K562 (cell line): ENCODE results near the gene TAS2R4. TPM values are rescaled to one million over a fixed set of nuclear protein-coding genes. Genes with fewer than 3 reads are reported as not detected.

Experiments used
- ATAC-seq: fragments of 200-7000 bp; cut with Tn5 transposase; 3 replicates; pipeline ENCODE4 v1.9.1; 2020; ENCODE audit warnings: moderate library complexity
- BruUV-seq: library from RNA; stranded (reverse); fragments of 400-500 nt; replicated peaks from 2 replicates; lab custom pipeline; 2021; lab: Mats Ljungman, UMichigan
- CTCF ChIA-PET: fragments of 300-600 bp; formaldehyde crosslinking; extraction: SDS; loops from one replicate; lab custom pipeline; 2021; ENCODE audit warnings: low intra/inter-chr PET ratio; lab: Yijun Ruan, JAX
- POLR2A ChIA-PET: fragments of 300-600, 350-650 bp; sonication (Branson Sonifier 250); formaldehyde crosslinking; extraction: SDS; loops from one replicate; lab custom pipeline; 2021; ENCODE audit warnings: antibody characterized with exemption, inconsistent platforms; lab: Yijun Ruan, JAX
- DNase-seq, 4 experiments: peaks; one replicate each; pipeline versions ENCODE4 v3.0.0 to v3.0.0-alpha.2; 2011 to 2018; ENCODE audit warnings: low spot score in 3 of 4, mixed read lengths in 3 of 4; ENCODE audit errors: extremely low read depth in 1 of 4
- FAIRE-seq: peaks from 2 replicates; lab custom pipeline; 2011; peaks lifted over from hg19 to GRCh38; lab: Jason Lieb, UNC
- H2AFZ ChIP-seq: 2 replicates; pipeline ENCODE4 v1.6.0; 2011; ENCODE audit warnings: low read depth, low read length, control low read depth, inconsistent platforms
- H3K27ac ChIP-seq: fragments of 200-600 bp; 3 replicates; pipeline ENCODE4 v1.8.0; 2011; ENCODE audit warnings: low read depth, mild to moderate bottlenecking, control low read depth, inconsistent platforms, low read length, moderate library complexity, mixed read lengths; ENCODE audit errors: extremely low read depth
- H3K27me3 ChIP-seq, 2 experiments: fragments of 300-600 bp in 1 of 2; 2 replicates in 1 of 2; 3 replicates in 1 of 2; pipeline versions ENCODE4 v1.6.0 to v1.8.0; 2011; ENCODE audit warnings: inconsistent platforms in 2 of 2, low read length in 2 of 2, mild to moderate bottlenecking in 1 of 2, mixed read lengths in 1 of 2, moderate library complexity in 1 of 2; ENCODE audit not compliant: control insufficient read depth in 2 of 2, insufficient read depth in 2 of 2
- H3K36me3 ChIP-seq: fragments of 300-600 bp; 3 replicates; pipeline ENCODE4 v1.8.0; 2011; ENCODE audit warnings: mild to moderate bottlenecking, low read length, inconsistent platforms; ENCODE audit not compliant: control insufficient read depth, insufficient read depth
- H3K4me1 ChIP-seq, 2 experiments: fragments of 200-600 bp in 1 of 2; replicated peaks in 1 of 2; 2 replicates in 1 of 2; 3 replicates in 1 of 2; pipeline versions ENCODE4 v1.5.1 to v1.8.0; 2011; ENCODE audit warnings: inconsistent platforms in 2 of 2, low read length in 2 of 2, mild to moderate bottlenecking in 1 of 2, mixed read lengths in 1 of 2, moderate library complexity in 1 of 2; ENCODE audit not compliant: control insufficient read depth in 2 of 2, insufficient read depth in 2 of 2
- H3K4me2 ChIP-seq: 2 replicates; pipeline ENCODE4 v1.6.1; 2011; ENCODE audit warnings: low read length, control low read depth, inconsistent platforms, mixed read lengths; ENCODE audit not compliant: insufficient read depth
- H3K4me3 ChIP-seq: fragments of 200-600 bp; sonication (generic), shearing (Covaris generic); 2 replicates; pipeline ENCODE4 v1.5.1; 2016; ENCODE audit warnings: control low read depth, inconsistent platforms
- H3K79me2 ChIP-seq: fragments of 200-600 bp; 3 replicates; pipeline ENCODE4 v1.8.0; 2011; ENCODE audit warnings: low read length, inconsistent platforms; ENCODE audit not compliant: control insufficient read depth, insufficient read depth
- H3K9ac ChIP-seq, 2 experiments: 2 replicates each; pipeline versions ENCODE4 v1.6.0 to v1.6.1; 2011; ENCODE audit warnings: low read depth in 2 of 2, low read length in 2 of 2, control low read depth in 1 of 2, inconsistent platforms in 1 of 2, mild to moderate bottlenecking in 1 of 2, mixed read lengths in 1 of 2; ENCODE audit not compliant: insufficient read depth in 1 of 2
- H3K9me1 ChIP-seq: one replicate; pipeline ENCODE4 v1.6.0; 2011; ENCODE audit warnings: inconsistent platforms, mild to moderate bottlenecking, low read length, moderate library complexity; ENCODE audit not compliant: control insufficient read depth, insufficient read depth
- H3K9me3 ChIP-seq: replicated peaks from 2 replicates; pipeline ENCODE4 v1.5.1; 2011; ENCODE audit warnings: low read depth, low read length, inconsistent platforms; ENCODE audit not compliant: control insufficient read depth, insufficient read depth
- H4K20me1 ChIP-seq: replicated peaks from 2 replicates; pipeline ENCODE4 v1.6.1; 2011; ENCODE audit warnings: low read length, inconsistent platforms, mixed read lengths; ENCODE audit not compliant: control insufficient read depth, insufficient read depth
- CBX1 ChIP-seq: sonication (generic); IDR thresholded peaks from 2 replicates; pipeline ENCODE4 v1.6.1; 2016; ENCODE audit warnings: antibody characterized with exemption, low read depth, mild to moderate bottlenecking
- DDX20 ChIP-seq: fragments of 450-650 bp; IDR thresholded peaks from 2 replicates; pipeline ENCODE4 v1.6.1; 2016; ENCODE audit warnings: missing genetic modification characterization, low read depth, mild to moderate bottlenecking, missing compliant biosample characterization, moderate library complexity
- DIDO1 ChIP-seq: fragments of 450-650 bp; IDR thresholded peaks from 2 replicates; pipeline ENCODE4 v1.6.1; 2016; ENCODE audit warnings: low read depth, missing biosample characterization, missing genetic modification characterization
- FOXA1 ChIP-seq: fragments of 450-650 bp; IDR thresholded peaks from 2 replicates; pipeline ENCODE4 v1.6.1; 2016; ENCODE audit warnings: mild to moderate bottlenecking, borderline replicate concordance
- HCFC1 ChIP-seq: IDR thresholded peaks from 2 replicates; pipeline ENCODE4 v1.6.1; 2012; ENCODE audit warnings: low read depth, low read length, improper control_type of control experiment
- KLF6 ChIP-seq: fragments of 250-450 bp; sonication (Bioruptor Pico); IDR thresholded peaks from 2 replicates; pipeline ENCODE4 v1.4.0; 2020; ENCODE audit warnings: mild to moderate bottlenecking, moderate library complexity, borderline replicate concordance
- MAFF ChIP-seq: IDR thresholded peaks from 2 replicates; pipeline ENCODE4 v1.6.1; 2012; ENCODE audit warnings: low read length, improper control_type of control experiment
- NFATC3 ChIP-seq: fragments of 450-650 bp; IDR thresholded peaks from 2 replicates; pipeline ENCODE4 v1.6.1; 2017; ENCODE audit warnings: mild to moderate bottlenecking
- POLR2A ChIP-seq: fragments of 450-650 bp; conservative IDR thresholded peaks from 2 replicates; pipeline ENCODE4 v1.6.1; 2016
- POLR2G ChIP-seq: fragments of 200-400 bp; formaldehyde crosslinking; IDR thresholded peaks from 2 replicates; pipeline ENCODE4 v1.6.1; 2017; ENCODE audit warnings: low read depth, mild to moderate bottlenecking, antibody characterized with exemption, low read length, moderate library complexity
- RFX1 ChIP-seq: fragments of 450-650 bp; IDR thresholded peaks from 2 replicates; pipeline ENCODE4 v1.6.1; 2016; ENCODE audit warnings: mild to moderate bottlenecking, moderate library complexity
- SAFB2 ChIP-seq: fragments of 200-400 bp; formaldehyde crosslinking; IDR thresholded peaks from 2 replicates; pipeline ENCODE4 v1.6.1; 2018; ENCODE audit warnings: borderline replicate concordance, low read length, low read depth, moderate library complexity; ENCODE audit not compliant: severe bottlenecking
- TGIF2 ChIP-seq: sonication (generic); formaldehyde crosslinking; IDR thresholded peaks from 2 replicates; pipeline ENCODE4 v1.8.1; 2022; ENCODE audit warnings: mild to moderate bottlenecking, missing genetic modification reagents, moderate library complexity
- U2AF1 ChIP-seq: fragments of 200-400 bp; formaldehyde crosslinking; optimal IDR thresholded peaks from 2 replicates; pipeline ENCODE3; 2017; ENCODE audit warnings: mild to moderate bottlenecking, low read depth, low read length, moderate library complexity
- ZNF436 ChIP-seq: fragments of 250-450, 450-650 bp; sonication (Bioruptor Pico); formaldehyde crosslinking; IDR thresholded peaks from 2 replicates; pipeline ENCODE4 v1.7.0; 2020; ENCODE audit warnings: mild to moderate bottlenecking
- ZNF75A ChIP-seq: fragments of 450-650 bp; formaldehyde crosslinking; IDR thresholded peaks from 2 replicates; pipeline ENCODE4 v1.4.0; 2020; ENCODE audit warnings: mild to moderate bottlenecking
- ZNF766 ChIP-seq: fragments of 200-800 bp; sonication (Bioruptor generic); conservative IDR thresholded peaks from 2 replicates; pipeline ENCODE4 v1.6.1; 2016; ENCODE audit warnings: missing genetic modification characterization, missing compliant biosample characterization
- WGBS: fragments of 100-300 bp; shearing (Covaris generic); methylation state at CpG from one replicate; pipeline ENCODE4 v1.1.6; 2016; ENCODE audit warnings: low coverage, mixed read lengths; ENCODE audit not compliant: insufficient coverage; ENCODE audit errors: missing lambda C conversion rate; 5-methylcytosine and 5-hydroxymethylcytosine counted together
- in situ Hi-C: fragments of 300-500 bp; cut with MboI; formaldehyde crosslinking; loops from 4 replicates; pipeline ENCODE4 v1.15.0; 2018; ENCODE audit warnings: inconsistent platforms, mixed read lengths
- intact Hi-C: fragments of 100-400 bp; cut with micrococcal nuclease; formaldehyde crosslinking; loops from 2 replicates; pipeline ENCODE4 v1.14.2; 2022
- polyA plus RNA-seq, 8 experiments: library from polyadenylated mRNA; depleted of rRNA in 4 of 8; stranded (reverse) in 5 of 8; unstranded in 3 of 8; fragments of >200 nt; fragmentation: Nextera tagmentation in 2 of 8; fragmentation: Illumina TruSeq in 1 of 8; extraction: Ambion mirVana in 2 of 8; extraction: Trizol in 1 of 8; gene quantifications; 2 replicates each; pipeline versions ENCODE4 v1.2.1 to v1.2.3, GENCODE V29; 2011 to 2014; ENCODE audit warnings: inconsistent platforms in 1 of 8, missing spikeins in 1 of 8
- total RNA-seq, 7 experiments: library from RNA; depleted of rRNA in 6 of 7; stranded (reverse); fragments of >200 nt in 6 of 7; fragmentation: Illumina TruSeq in 2 of 7; extraction: Trizol in 2 of 7; gene quantifications; 2 replicates each; pipeline versions ENCODE4 v1.2.1 to v1.2.3, GENCODE V29; 2011 to 2021; ENCODE audit warnings: low replicate concordance in 1 of 7
- TF ChIP-seq, protein P1 (sequence below): fragments of 450-650 bp; IDR thresholded peaks from 2 replicates; pipeline ENCODE4 v1.6.1; 2016; ENCODE audit warnings: low read depth

TAS2R4 gene
- total and polyA plus RNA-seq, 9 of the 15 experiments (the other 6 are each of a cell fraction or from before 2014, with no cell fraction given): 0.04 to 2.1 (median 0.68) TPM

DNA sequence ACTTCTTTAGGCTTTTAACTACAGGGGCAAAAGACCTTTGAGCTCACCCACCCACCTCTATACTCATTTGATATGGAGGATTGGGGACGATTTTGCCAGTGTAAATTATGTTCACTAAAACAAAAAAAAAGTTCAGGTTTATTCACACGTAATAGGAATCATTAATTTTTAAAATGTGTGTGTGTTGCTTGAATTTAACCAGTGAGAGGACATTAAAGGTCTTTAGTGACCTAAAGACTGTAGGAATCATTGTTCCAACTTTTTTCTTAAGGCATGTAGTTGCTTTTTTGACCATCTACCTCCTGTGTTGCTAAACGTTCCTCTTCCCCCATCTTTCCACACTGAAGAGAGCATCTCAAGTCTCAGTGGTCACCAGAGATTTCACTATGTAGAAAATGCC lies 37.2 kb upstream of the TAS2R4 start:
- Histone ChIP-seq H3K27ac (peak overlapping the region; percentile 89; the same call in 2 of the 3 replicates), H3K4me1 (peaks cover 5 to 12% of the 10 kb centered on the region in 2 experiments; a peak in 4 of 5 replicates), H3K9ac (peak overlapping the region in 1 of 2 experiments; percentile 84; a peak in 3 of 4 replicates), H3K4me3 (peak overlapping the region; percentile 65), H3K4me2 (peak overlapping the region; percentile 98), H3K79me2 (peaks cover 41% of the 10 kb centered on the region), H3K27me3 (no peaks in the 10 kb centered on the region), H2AFZ (no peak overlapping the region), H3K9me1 (no peaks in the 10 kb centered on the region), H3K36me3 (peaks cover 50% of the 10 kb centered on the region), H3K9me3 (no peaks in the 10 kb centered on the region), H4K20me1 (no peaks in the 10 kb centered on the region)
- ATAC-seq (no peak), FAIRE-seq (no peak), DNase-seq (no peak)
- CTCF ChIA-PET: no interaction called here
- in situ Hi-C loops: no loop called here
- WGBS: 15% methylated on average over 3 of the region's 3 CpGs
- intact Hi-C loops: loop anchor here (5.0 kb wide), 1 partner anchor 187 kb away; the partner anchor contains the start of gene AGK
- no TSS peak for BruUV-seq
- POLR2A ChIA-PET: interaction anchor here (0.7 to 3.0 kb wide), 5 partner anchors 11 to 24 kb away, joined by 3 to 30 read pairs (median 3); partner anchors contain the start of gene TAS2R3
- TF ChIP-seq MAFF (no peak), DDX20 (tag) (no peak), HCFC1 (no peak), CBX1 (no peak), ZNF766 (CRISPR knock-in tag) (no peak), POLR2G (0 out of 2 replicates have a peak, but pooled peaks have one; percentile 18), POLR2A (peak; percentile 3; the same call in 1 of the 2 replicates), ZNF75A (no peak), SAFB2 (no peak), NFATC3 (no peak), ZNF436 (CRISPR knock-in tag) (no peak), U2AF1 (peak; percentile 42), DIDO1 (tag) (no peak), TGIF2 (no peak), KLF6 (CRISPR knock-in tag) (no peak), RFX1 (0 out of 2 replicates have a peak, but pooled peaks have one; percentile 2), FOXA1 (no peak)
- TF ChIP-seq, protein P1, sequence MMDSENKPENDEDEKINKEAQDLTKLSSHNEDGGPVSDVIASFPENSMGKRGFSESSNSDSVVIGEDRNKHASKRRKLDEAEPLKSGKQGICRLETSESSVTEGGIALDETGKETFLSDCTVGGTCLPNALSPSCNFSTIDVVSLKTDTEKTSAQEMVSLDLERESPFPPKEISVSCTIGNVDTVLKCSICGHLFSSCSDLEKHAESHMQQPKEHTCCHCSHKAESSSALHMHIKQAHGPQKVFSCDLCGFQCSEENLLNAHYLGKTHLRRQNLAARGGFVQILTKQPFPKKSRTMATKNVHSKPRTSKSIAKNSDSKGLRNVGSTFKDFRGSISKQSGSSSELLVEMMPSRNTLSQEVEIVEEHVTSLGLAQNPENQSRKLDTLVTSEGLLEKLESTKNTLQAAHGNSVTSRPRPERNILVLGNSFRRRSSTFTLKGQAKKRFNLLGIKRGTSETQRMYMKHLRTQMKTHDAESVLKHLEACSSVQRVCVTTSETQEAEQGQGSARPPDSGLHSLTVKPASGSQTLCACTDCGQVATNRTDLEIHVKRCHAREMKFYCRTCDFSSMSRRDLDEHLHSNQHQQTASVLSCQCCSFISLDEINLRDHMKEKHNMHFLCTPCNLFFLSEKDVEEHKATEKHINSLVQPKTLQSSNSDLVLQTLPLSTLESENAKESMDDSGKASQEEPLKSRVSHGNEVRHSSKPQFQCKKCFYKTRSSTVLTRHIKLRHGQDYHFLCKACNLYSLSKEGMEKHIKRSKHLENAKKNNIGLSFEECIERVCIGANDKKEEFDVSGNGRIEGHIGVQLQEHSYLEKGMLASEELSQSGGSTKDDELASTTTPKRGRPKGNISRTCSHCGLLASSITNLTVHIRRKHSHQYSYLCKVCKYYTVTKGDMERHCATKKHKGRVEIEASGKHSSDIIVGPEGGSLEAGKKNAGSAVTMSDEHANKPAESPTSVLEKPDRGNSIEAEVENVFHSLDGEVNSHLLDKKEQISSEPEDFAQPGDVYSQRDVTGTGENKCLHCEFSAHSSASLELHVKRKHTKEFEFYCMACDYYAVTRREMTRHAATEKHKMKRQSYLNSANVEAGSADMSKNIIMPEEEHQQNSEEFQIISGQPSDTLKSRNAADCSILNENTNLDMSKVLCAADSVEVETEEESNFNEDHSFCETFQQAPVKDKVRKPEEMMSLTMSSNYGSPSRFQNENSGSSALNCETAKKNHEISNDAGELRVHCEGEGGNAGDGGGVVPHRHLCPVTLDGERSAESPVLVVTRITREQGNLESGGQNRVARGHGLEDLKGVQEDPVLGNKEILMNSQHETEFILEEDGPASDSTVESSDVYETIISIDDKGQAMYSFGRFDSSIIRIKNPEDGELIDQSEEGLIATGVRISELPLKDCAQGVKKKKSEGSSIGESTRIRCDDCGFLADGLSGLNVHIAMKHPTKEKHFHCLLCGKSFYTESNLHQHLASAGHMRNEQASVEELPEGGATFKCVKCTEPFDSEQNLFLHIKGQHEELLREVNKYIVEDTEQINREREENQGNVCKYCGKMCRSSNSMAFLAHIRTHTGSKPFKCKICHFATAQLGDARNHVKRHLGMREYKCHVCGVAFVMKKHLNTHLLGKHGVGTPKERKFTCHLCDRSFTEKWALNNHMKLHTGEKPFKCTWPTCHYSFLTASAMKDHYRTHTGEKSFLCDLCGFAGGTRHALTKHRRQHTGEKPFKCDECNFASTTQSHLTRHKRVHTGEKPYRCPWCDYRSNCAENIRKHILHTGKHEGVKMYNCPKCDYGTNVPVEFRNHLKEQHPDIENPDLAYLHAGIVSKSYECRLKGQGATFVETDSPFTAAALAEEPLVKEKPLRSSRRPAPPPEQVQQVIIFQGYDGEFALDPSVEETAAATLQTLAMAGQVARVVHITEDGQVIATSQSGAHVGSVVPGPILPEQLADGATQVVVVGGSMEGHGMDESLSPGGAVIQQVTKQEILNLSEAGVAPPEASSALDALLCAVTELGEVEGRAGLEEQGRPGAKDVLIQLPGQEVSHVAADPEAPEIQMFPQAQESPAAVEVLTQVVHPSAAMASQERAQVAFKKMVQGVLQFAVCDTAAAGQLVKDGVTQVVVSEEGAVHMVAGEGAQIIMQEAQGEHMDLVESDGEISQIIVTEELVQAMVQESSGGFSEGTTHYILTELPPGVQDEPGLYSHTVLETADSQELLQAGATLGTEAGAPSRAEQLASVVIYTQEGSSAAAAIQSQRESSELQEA: no peak
